IMR-90 (cell line): ENCODE data around the gene INHA. TPM values are rescaled to one million over a fixed set of nuclear protein-coding genes. Genes with fewer than 3 reads are reported as not detected.

ENCODE experiments used
- ATAC-seq: fragments of 200-7000 bp; cut with Tn5 transposase; 2 replicates; pipeline ENCODE4 v1.9.1; 2020; ENCODE audit warnings: low read depth, mild to moderate bottlenecking, moderate library complexity
- Bru-seq: library from RNA; stranded (reverse); fragments of 400-500 nt; gene quantifications from one replicate; lab custom pipeline; 2021; lab: Mats Ljungman, UMichigan
- BruChase-seq, 2 experiments: library from RNA; stranded (reverse); fragments of 400-500 nt; gene quantifications; one replicate each; lab custom pipeline; 2021; lab: Mats Ljungman, UMichigan
- BruUV-seq: library from RNA; stranded (reverse); fragments of 400-500 nt; replicated peaks from 2 replicates; lab custom pipeline; 2021; lab: Mats Ljungman, UMichigan
- CTCF ChIA-PET: fragments of 300-600 bp; formaldehyde crosslinking; extraction: SDS; loops from one replicate; lab custom pipeline; 2021; ENCODE audit warnings: antibody characterized with exemption; lab: Yijun Ruan, JAX
- POLR2A ChIA-PET: fragments of 300-600 bp; sonication (Branson Sonifier 250); formaldehyde crosslinking; loops from one replicate; lab custom pipeline; 2022; ENCODE audit warnings: antibody characterized with exemption; ENCODE audit not compliant: unreplicated experiment; lab: Charles Lee
- DNase-seq: peaks from one replicate; pipeline ENCODE4 v3.0.0; 2013
- H2AFZ ChIP-seq: replicated peaks from 2 replicates; pipeline ENCODE3; 2013; ENCODE audit warnings: low read length, mild to moderate bottlenecking; ENCODE audit not compliant: poor library complexity
- H2AK5ac ChIP-seq: 2 replicates; pipeline ENCODE4 v1.6.1; 2013; ENCODE audit warnings: low read depth, low read length, inconsistent platforms
- H2AK9ac ChIP-seq: replicated peaks from 2 replicates; pipeline ENCODE3; 2013; ENCODE audit warnings: mild to moderate bottlenecking, low read depth, low read length, moderate library complexity; ENCODE audit not compliant: poor library complexity
- H2BK120ac ChIP-seq: 2 replicates; pipeline ENCODE4 v1.6.1; 2013; ENCODE audit warnings: low read depth, low read length, inconsistent platforms
- H2BK15ac ChIP-seq: 3 replicates; pipeline ENCODE4 v1.6.1; 2013; ENCODE audit warnings: low read depth, low read length, inconsistent platforms
- H2BK20ac ChIP-seq: 2 replicates; pipeline ENCODE4 v1.6.1; 2013; ENCODE audit warnings: low read depth, mild to moderate bottlenecking, inconsistent platforms, low read length, moderate library complexity
- H2BK5ac ChIP-seq: 2 replicates; pipeline ENCODE4 v1.6.1; 2013; ENCODE audit warnings: mild to moderate bottlenecking, low read depth, low read length, inconsistent platforms; ENCODE audit not compliant: poor library complexity, severe bottlenecking
- H3K14ac ChIP-seq: replicated peaks from 2 replicates; pipeline ENCODE4 v1.6.1; 2013; ENCODE audit warnings: low read depth, low read length, inconsistent platforms
- H3K18ac ChIP-seq: 2 replicates; pipeline ENCODE4 v1.6.1; 2013; ENCODE audit warnings: low read depth, low read length, control low read depth
- H3K23ac ChIP-seq: 2 replicates; pipeline ENCODE4 v1.6.1; 2013; ENCODE audit warnings: low read depth, low read length, inconsistent platforms
- H3K27ac ChIP-seq: 2 replicates; pipeline ENCODE4 v1.5.1; 2013; ENCODE audit warnings: mild to moderate bottlenecking, control low read depth, low read length; ENCODE audit not compliant: insufficient read depth
- H3K27me3 ChIP-seq: 2 replicates; pipeline ENCODE4 v1.6.1; 2013; ENCODE audit warnings: low read length; ENCODE audit not compliant: control insufficient read depth, insufficient read depth
- H3K36me3 ChIP-seq: 2 replicates; pipeline ENCODE4 v1.6.1; 2013; ENCODE audit warnings: low read length, mixed read lengths; ENCODE audit not compliant: control insufficient read depth, insufficient read depth
- H3K4ac ChIP-seq: 2 replicates; pipeline ENCODE4 v1.6.1; 2013; ENCODE audit warnings: low read depth, low read length, inconsistent platforms
- H3K4me1 ChIP-seq: 2 replicates; pipeline ENCODE4 v1.6.1; 2013; ENCODE audit warnings: low read length, mixed read lengths; ENCODE audit not compliant: control insufficient read depth, insufficient read depth
- H3K4me2 ChIP-seq: 2 replicates; pipeline ENCODE4 v1.6.1; 2013; ENCODE audit warnings: low read depth, mild to moderate bottlenecking, control low read depth, low read length, moderate library complexity
- H3K4me3 ChIP-seq: 2 replicates; pipeline ENCODE4 v1.5.1; 2013; ENCODE audit warnings: low read depth, mild to moderate bottlenecking, control low read depth, low read length, moderate library complexity; ENCODE audit not compliant: insufficient read depth
- H3K56ac ChIP-seq: 2 replicates; pipeline ENCODE4 v1.6.1; 2013; ENCODE audit warnings: low read length, inconsistent platforms; ENCODE audit not compliant: insufficient read depth; ENCODE audit errors: extremely low read depth
- H3K79me1 ChIP-seq, 2 experiments: 2 replicates each; pipeline ENCODE4 v1.6.1; 2013; ENCODE audit warnings: low read length in 2 of 2, inconsistent platforms in 1 of 2, low read depth in 1 of 2
- H3K9ac ChIP-seq: 2 replicates; pipeline ENCODE4 v1.6.1; 2013; ENCODE audit warnings: low read depth, low read length, control low read depth
- H3K9me1 ChIP-seq: 2 replicates; pipeline ENCODE4 v1.6.1; 2013; ENCODE audit warnings: low read length, inconsistent platforms; ENCODE audit not compliant: insufficient read depth
- H3K9me3 ChIP-seq: 2 replicates; pipeline ENCODE4 v1.6.1; 2013; ENCODE audit warnings: low read length; ENCODE audit not compliant: control insufficient read depth, insufficient read depth
- H4K20me1 ChIP-seq: 2 replicates; pipeline ENCODE4 v1.6.1; 2013; ENCODE audit warnings: low read length, inconsistent platforms; ENCODE audit not compliant: insufficient read depth
- H4K5ac ChIP-seq: 2 replicates; pipeline ENCODE4 v1.6.1; 2013; ENCODE audit warnings: mild to moderate bottlenecking, low read depth, low read length, control low read depth
- H4K8ac ChIP-seq, 2 experiments: 2 replicates each; pipeline ENCODE4 v1.6.1; 2013; ENCODE audit warnings: low read depth in 2 of 2, low read length in 2 of 2, control low read depth in 1 of 2, inconsistent platforms in 1 of 2
- H4K91ac ChIP-seq: 2 replicates; pipeline ENCODE4 v1.6.1; 2013; ENCODE audit warnings: low read depth, low read length, inconsistent platforms; ENCODE audit not compliant: insufficient read depth
- BHLHE40 ChIP-seq: fragments of 150-350 bp; IDR thresholded peaks from 2 replicates; pipeline ENCODE4 v1.6.1; 2016; ENCODE audit warnings: mild to moderate bottlenecking, low read depth, low read length
- CEBPB ChIP-seq: IDR thresholded peaks from 2 replicates; pipeline ENCODE4 v1.6.1; 2012; ENCODE audit warnings: low read depth, low read length, improper control_type of control experiment
- NFE2L2 ChIP-seq: fragments of 150-350 bp; IDR thresholded peaks from 2 replicates; pipeline ENCODE4 v1.6.1; 2016; ENCODE audit warnings: low read depth, mild to moderate bottlenecking, low read length
- POLR2A ChIP-seq: IDR thresholded peaks from 2 replicates; pipeline ENCODE4 v1.6.1; 2012; ENCODE audit warnings: mild to moderate bottlenecking, low read depth, low read length
- RAD21 ChIP-seq: IDR thresholded peaks from 2 replicates; pipeline ENCODE4 v1.6.1; 2012; ENCODE audit warnings: low read length, improper control_type of control experiment
- RCOR1 ChIP-seq: IDR thresholded peaks from 2 replicates; pipeline ENCODE4 v1.6.1; 2012; ENCODE audit warnings: mild to moderate bottlenecking, low read length, improper control_type of control experiment; ENCODE audit not compliant: insufficient replicate concordance
- SMC3 ChIP-seq: fragments of 150-350 bp; IDR thresholded peaks from 2 replicates; pipeline ENCODE4 v1.6.1; 2016; ENCODE audit warnings: low read depth, mild to moderate bottlenecking, antibody characterized with exemption, low read length, moderate library complexity
- USF2 ChIP-seq: fragments of 150-350 bp; IDR thresholded peaks from 2 replicates; pipeline ENCODE4 v1.6.1; 2017; ENCODE audit warnings: mild to moderate bottlenecking, antibody characterized with exemption, low read length, low read depth
- WGBS, 2 experiments: methylation state at CpG; one replicate each; pipeline versions ENCODE4 v1.1.5 to v1.1.7; 2013; ENCODE audit warnings: missing lambda C conversion rate in 2 of 2; ENCODE audit not compliant: insufficient read length in 1 of 2; ENCODE audit errors: extremely low coverage in 2 of 2; 5-methylcytosine and 5-hydroxymethylcytosine counted together
- dilution Hi-C: fragments of 300-500 bp; cut with HindIII; formaldehyde crosslinking; loops from one replicate; pipeline ENCODE4 v1.14.3; 2018; ENCODE audit warnings: low sequenced_read_pairs; ENCODE audit not compliant: unreplicated experiment
- in situ Hi-C: fragments of 300-500 bp; cut with MboI; formaldehyde crosslinking; loops from 3 replicates; pipeline ENCODE4 v1.14.3; 2019; ENCODE audit warnings: low sequenced_read_pairs, inconsistent platforms, mixed read lengths
- intact Hi-C: fragments of 100-400 bp; cut with micrococcal nuclease; formaldehyde crosslinking; loops from 2 replicates; pipeline ENCODE4 v1.10.0; 2022
- long read RNA-seq: library from polyadenylated mRNA; unstranded; transcript quantifications from one replicate; pipeline ENCODE4 v2.0.0, GENCODE V29; 2021; ENCODE audit not compliant: unreplicated experiment
- polyA plus RNA-seq, 3 experiments: library from polyadenylated mRNA; depleted of rRNA; stranded (reverse); fragments of >200 nt; gene quantifications; 2 replicates each; pipeline ENCODE4 v1.2.3, GENCODE V29; 2012; ENCODE audit warnings: low replicate concordance in 1 of 3
- total RNA-seq: library from RNA; depleted of rRNA; stranded (reverse); fragments of >200 nt; gene quantifications from 2 replicates; pipeline ENCODE4 v1.2.3, GENCODE V29; 2012; rRNA removed
- TF ChIP-seq, protein P1 (sequence below): conservative IDR thresholded peaks from 2 replicates; pipeline ENCODE4 v1.5.1; 2012; ENCODE audit warnings: mild to moderate bottlenecking, low read depth, low read length, improper control_type of control experiment

The INHA gene, protein sequence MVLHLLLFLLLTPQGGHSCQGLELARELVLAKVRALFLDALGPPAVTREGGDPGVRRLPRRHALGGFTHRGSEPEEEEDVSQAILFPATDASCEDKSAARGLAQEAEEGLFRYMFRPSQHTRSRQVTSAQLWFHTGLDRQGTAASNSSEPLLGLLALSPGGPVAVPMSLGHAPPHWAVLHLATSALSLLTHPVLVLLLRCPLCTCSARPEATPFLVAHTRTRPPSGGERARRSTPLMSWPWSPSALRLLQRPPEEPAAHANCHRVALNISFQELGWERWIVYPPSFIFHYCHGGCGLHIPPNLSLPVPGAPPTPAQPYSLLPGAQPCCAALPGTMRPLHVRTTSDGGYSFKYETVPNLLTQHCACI
- total RNA-seq (not detected in 2 replicates), polyA plus RNA-seq (2012; rRNA removed) (0.80 and 0.96 TPM in 2 replicates), Bru-seq, nascent RNA (percentile 50 among the genes with signal in this experiment), BruChase-seq, experiment 1, labeled RNA remaining after a 6-hour chase (percentile 70 among the genes with signal in this experiment), BruChase-seq, experiment 2, labeled RNA remaining after a 2-hour chase (percentile 50 among the genes with signal in this experiment)
- polyA plus RNA-seq (2012; cell fraction: cytosol; rRNA removed), result 0.16 and 0.26 TPM in 2 replicates
- 5.6 and 14.6 TPM in 2 replicates for polyA plus RNA-seq (2012; cell fraction: nucleus; rRNA removed; ENCODE audit: low replicate concordance)
- long read RNA-seq, partial matches to known transcripts, result 1 of 2 reads
- long read RNA-seq, other reads (novel, unspliced or antisense), result 1 of 2 reads

DNA sequence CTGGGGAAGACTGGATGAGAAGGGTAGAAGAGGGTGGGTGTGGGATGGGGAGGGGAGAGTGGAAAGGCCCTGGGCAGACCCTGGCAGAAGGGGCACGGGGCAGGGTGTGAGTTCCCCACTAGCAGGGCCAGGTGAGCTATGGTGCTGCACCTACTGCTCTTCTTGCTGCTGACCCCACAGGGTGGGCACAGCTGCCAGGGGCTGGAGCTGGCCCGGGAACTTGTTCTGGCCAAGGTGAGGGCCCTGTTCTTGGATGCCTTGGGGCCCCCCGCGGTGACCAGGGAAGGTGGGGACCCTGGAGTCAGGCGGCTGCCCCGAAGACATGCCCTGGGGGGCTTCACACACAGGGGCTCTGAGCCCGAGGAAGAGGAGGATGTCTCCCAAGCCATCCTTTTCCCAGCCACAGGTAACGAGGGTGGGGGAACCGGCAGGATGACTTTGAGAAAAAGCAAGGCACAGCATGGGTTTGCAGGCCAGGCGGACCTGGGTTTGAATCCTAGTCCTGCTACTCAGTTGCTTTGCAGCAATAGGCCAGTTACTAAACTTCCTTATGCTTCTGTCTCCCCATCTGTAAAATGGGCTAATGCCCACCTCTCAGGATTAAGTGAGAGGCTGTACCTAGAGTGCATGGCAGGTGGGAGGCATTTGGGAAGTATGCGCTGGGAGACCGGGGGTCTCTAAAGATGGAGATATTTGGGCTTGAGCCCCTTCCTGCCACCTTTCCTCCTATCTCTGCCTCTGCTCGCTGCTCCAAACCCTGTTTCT lies at the start of gene INHA:
Gene INHA (plus strand): TSS at position 74 of the 765 bp plus-strand sequence. CDS start 65 bp downstream, at position 139.
- H3K23ac ChIP-seq, result peak within 1 kb of the TSS; percentile 69; the same call in 1 of the 2 replicates

More for the DNA sequence above, at the start of gene INHA:
- Histone ChIP-seq H3K9me3 (no peaks in the 10 kb centered on the region), H3K4me1 (peaks cover 14% of the 10 kb centered on the region), H2AK5ac (peak within 1 kb of the TSS; percentile 97), H3K4me3 (peak within 1 kb of the TSS; percentile 94), H2BK5ac (peak within 1 kb of the TSS; percentile 29), H3K27me3 (peaks cover 14% of the 10 kb centered on the region), H3K9ac (peak within 1 kb of the TSS; percentile 70), H4K20me1 (no peaks in the 10 kb centered on the region), H3K36me3 (peaks cover 6% of the 10 kb centered on the region; the same call in 1 of the 2 replicates), H3K56ac (no peak within 1 kb of the TSS), H4K8ac (peak within 1 kb of the TSS; percentile 66 to 96), H2AFZ (peak within 1 kb of the TSS; percentile 92), H3K4me2 (peak within 1 kb of the TSS; percentile 77), H2AK9ac (peak within 1 kb of the TSS; percentile 94), H3K4ac (peak within 1 kb of the TSS; percentile 80), H2BK20ac (0 out of 2 replicates have a peak within 1 kb of the TSS, but pooled peaks have one; percentile 16), H4K5ac (peak within 1 kb of the TSS; percentile 80), H2BK120ac (peak within 1 kb of the TSS; percentile 64), H3K18ac (peak within 1 kb of the TSS; percentile 9; the same call in 1 of the 2 replicates), H3K9me1 (peaks cover 2% of the 10 kb centered on the region; the same call in 1 of the 2 replicates), H3K14ac (peak within 1 kb of the TSS; percentile 80; the same call in 1 of the 2 replicates), H2BK15ac (no peak within 1 kb of the TSS), H4K91ac (peak within 1 kb of the TSS; percentile 70; the same call in 1 of the 2 replicates), H3K27ac (peak within 1 kb of the TSS; percentile 68), H3K79me1 (peaks cover 11 to 18% of the 10 kb centered on the region in 2 experiments)
- DNase-seq, result no peak
- ChIA-PET POLR2A (no interaction called here), CTCF (no interaction called here)
- dilution Hi-C loops, result no loop called here
- ATAC-seq, result no peak
- BruUV-seq, result no TSS peak
- 20% methylated on average over 1 of the region's 13 CpGs; no CpG with 5 or more reads in 1 of the 2 experiments for WGBS, 2 experiments
- intact Hi-C loops, result no loop called here
- in situ Hi-C loops, result no loop called here
- TF ChIP-seq BHLHE40 (no peak), SMC3 (no peak), RAD21 (no peak), USF2 (no peak), NFE2L2 (no peak), CEBPB (no peak), RCOR1 (no peak), POLR2A (no peak)
- TF ChIP-seq, protein P1, sequence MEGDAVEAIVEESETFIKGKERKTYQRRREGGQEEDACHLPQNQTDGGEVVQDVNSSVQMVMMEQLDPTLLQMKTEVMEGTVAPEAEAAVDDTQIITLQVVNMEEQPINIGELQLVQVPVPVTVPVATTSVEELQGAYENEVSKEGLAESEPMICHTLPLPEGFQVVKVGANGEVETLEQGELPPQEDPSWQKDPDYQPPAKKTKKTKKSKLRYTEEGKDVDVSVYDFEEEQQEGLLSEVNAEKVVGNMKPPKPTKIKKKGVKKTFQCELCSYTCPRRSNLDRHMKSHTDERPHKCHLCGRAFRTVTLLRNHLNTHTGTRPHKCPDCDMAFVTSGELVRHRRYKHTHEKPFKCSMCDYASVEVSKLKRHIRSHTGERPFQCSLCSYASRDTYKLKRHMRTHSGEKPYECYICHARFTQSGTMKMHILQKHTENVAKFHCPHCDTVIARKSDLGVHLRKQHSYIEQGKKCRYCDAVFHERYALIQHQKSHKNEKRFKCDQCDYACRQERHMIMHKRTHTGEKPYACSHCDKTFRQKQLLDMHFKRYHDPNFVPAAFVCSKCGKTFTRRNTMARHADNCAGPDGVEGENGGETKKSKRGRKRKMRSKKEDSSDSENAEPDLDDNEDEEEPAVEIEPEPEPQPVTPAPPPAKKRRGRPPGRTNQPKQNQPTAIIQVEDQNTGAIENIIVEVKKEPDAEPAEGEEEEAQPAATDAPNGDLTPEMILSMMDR, result no peak
